Gastroesophageal sphincter (tissue), 4 donors: ENCODE data around the gene KLK13. TPM values are rescaled to one million over a fixed set of nuclear protein-coding genes. Genes with fewer than 3 reads are reported as not detected.

ENCODE experiments used
- ATAC-seq: fragments of 150-250 bp; one replicate; pipeline ENCODE4 v1.9.1; 2016; ENCODE audit warnings: mild to moderate bottlenecking, moderate library complexity
- H3K27ac ChIP-seq, 4 donors: fragments of 200-600 bp; sonication (generic) in 3 of 4; 1 replicate in 3 of 4; 2 replicates in 1 of 4; pipeline ENCODE4 v1.5.1; 2016 to 2019
- H3K27me3 ChIP-seq: fragments of 200-600 bp; sonication (generic); one replicate; pipeline ENCODE4 v1.5.1; 2019
- H3K36me3 ChIP-seq, 2 donors: fragments of 200-600 bp; sonication (generic); one replicate each; pipeline ENCODE4 v1.5.1; 2019; ENCODE audit warnings: control low read depth in 1 of 2
- H3K4me1 ChIP-seq, 3 donors: fragments of 200-600 bp; sonication (generic); 1 replicate in 2 of 3; 2 replicates in 1 of 3; pipeline ENCODE4 v1.5.1; 2016 to 2019; ENCODE audit warnings: control low read depth in 2 of 3
- H3K4me3 ChIP-seq, 2 donors: fragments of 200-600 bp; sonication (generic); one replicate each; pipeline ENCODE4 v1.5.1; 2019; ENCODE audit warnings: mild to moderate bottlenecking in 1 of 2, moderate library complexity in 1 of 2
- H3K9me3 ChIP-seq, 3 donors: fragments of 200-600 bp; sonication (generic); one replicate each; pipeline ENCODE4 v1.5.1; 2017 to 2019; ENCODE audit warnings: control low read depth in 2 of 3
- EP300 ChIP-seq: sonication (generic); formaldehyde crosslinking; IDR thresholded peaks from one replicate; pipeline ENCODE4 v1.6.1; 2017; ENCODE audit warnings: antibody characterized with exemption, mild to moderate bottlenecking
- POLR2A ChIP-seq, 2 donors: fragments of 450-650 bp; IDR thresholded peaks; one replicate each; pipeline ENCODE4 v1.6.1; 2017; ENCODE audit warnings: antibody characterized with exemption in 2 of 2, mild to moderate bottlenecking in 2 of 2, moderate library complexity in 1 of 2
- POLR2AphosphoS5 ChIP-seq: sonication (generic); formaldehyde crosslinking; IDR thresholded peaks from one replicate; pipeline ENCODE4 v1.6.1; 2017; ENCODE audit warnings: antibody characterized with exemption
- WGBS, 2 donors: methylation state at CpG; one replicate each; pipeline ENCODE4 v1.1.5; 2018; ENCODE audit warnings: low coverage in 1 of 2; 5-methylcytosine and 5-hydroxymethylcytosine counted together
- total RNA-seq, 4 donors: library from RNA; depleted of rRNA; stranded (reverse); fragments of >200 nt; gene quantifications; one replicate each; pipeline ENCODE4 v1.1.0, GENCODE V29; 2016
- TF ChIP-seq, protein P1 (sequence below), 4 experiments: fragments of 200-600 bp in 2 of 4; fragments of 450-650 bp in 2 of 4; sonication (generic) in 1 of 4; IDR thresholded peaks; one replicate each; pipeline ENCODE4 v1.5.1; 2017 to 2019; ENCODE audit warnings: antibody characterized with exemption in 4 of 4, mild to moderate bottlenecking in 2 of 4, moderate library complexity in 2 of 4

Gene KLK13
- total RNA-seq, 4 donors from 2014 or later: 1.3 to 6.1 (median 5.1) TPM; not detected in 1

DNA sequence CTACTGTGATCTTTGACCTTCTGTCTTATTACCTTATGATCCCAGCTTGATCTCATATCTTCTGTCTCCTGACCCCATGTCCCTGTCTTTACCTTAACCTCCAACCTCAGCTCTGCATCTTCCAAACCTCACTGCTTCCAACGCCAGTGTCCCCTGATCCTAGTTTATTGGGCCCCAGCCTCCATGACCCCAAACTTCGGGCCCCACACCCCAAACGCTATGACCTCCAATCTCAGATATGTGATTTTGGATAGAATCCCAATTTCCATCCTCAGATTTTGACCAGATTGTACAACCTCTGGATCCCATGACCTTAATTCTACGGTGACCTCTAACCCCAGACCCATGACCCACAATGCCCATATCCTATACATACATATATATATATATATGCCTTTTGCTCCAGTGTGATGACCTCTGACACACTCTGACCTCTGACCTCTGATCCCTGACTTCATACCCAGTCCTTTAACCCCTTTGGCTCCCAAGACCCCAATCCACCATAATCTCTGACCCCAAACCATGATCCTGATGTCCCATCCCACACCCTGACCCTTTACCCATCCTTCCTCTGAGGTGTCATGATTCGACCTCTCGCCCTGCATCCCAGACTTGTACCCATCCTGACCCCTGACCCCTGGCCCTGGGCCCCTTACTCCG is 33.5 kb downstream of the KLK13 start:
- H3K9me3 ChIP-seq: no peaks in the 10 kb centered on the region
- H3K27ac ChIP-seq: no peak overlapping the region
- TF ChIP-seq EP300 (no peak), POLR2A (IDR thresholded peaks at IDR 0.05) (no peak), POLR2AphosphoS5 (no peak)
- TF ChIP-seq, protein P1, sequence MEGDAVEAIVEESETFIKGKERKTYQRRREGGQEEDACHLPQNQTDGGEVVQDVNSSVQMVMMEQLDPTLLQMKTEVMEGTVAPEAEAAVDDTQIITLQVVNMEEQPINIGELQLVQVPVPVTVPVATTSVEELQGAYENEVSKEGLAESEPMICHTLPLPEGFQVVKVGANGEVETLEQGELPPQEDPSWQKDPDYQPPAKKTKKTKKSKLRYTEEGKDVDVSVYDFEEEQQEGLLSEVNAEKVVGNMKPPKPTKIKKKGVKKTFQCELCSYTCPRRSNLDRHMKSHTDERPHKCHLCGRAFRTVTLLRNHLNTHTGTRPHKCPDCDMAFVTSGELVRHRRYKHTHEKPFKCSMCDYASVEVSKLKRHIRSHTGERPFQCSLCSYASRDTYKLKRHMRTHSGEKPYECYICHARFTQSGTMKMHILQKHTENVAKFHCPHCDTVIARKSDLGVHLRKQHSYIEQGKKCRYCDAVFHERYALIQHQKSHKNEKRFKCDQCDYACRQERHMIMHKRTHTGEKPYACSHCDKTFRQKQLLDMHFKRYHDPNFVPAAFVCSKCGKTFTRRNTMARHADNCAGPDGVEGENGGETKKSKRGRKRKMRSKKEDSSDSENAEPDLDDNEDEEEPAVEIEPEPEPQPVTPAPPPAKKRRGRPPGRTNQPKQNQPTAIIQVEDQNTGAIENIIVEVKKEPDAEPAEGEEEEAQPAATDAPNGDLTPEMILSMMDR (IDR thresholded peaks at IDR 0.05): no peak
- 76 to 88% methylated on average over 4 to 7 of the region's 7 CpGs for WGBS, 2 donors
- peaks cover 89% of the 10 kb centered on the region for H3K27me3 ChIP-seq
- ATAC-seq: no peak
- no peaks in the 10 kb centered on the region for H3K4me1 ChIP-seq
- no peaks in the 10 kb centered on the region for H3K36me3 ChIP-seq
- H3K4me3 ChIP-seq: no peak overlapping the region

DNA sequence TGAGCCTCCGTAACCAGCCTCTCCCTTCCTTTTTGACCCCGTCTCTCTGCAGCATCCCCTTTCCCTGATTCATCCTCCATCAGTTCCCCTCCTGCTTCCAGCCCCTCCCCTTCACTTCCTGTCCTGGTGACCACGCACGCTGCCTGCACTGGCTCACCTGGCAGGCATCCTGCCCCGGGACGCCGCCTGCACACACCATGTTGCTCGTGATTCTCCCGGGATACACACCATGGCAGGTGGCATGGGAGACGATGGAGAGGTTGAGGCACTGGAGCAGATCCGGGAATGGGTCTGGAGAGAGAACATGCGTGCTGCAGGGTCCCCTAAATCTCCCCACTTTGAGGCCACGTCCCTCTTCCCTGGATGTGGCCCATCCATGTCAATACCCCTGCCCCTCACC is 34.3 kb downstream of the KLK13 start:
- peaks cover 93% of the 10 kb centered on the region for H3K27me3 ChIP-seq
- H3K36me3 ChIP-seq: no peaks in the 10 kb centered on the region
- H3K4me3 ChIP-seq: no peak overlapping the region
- ATAC-seq: no peak
- no peak overlapping the region for H3K27ac ChIP-seq
- 74 to 86% methylated on average over 5 to 11 of the region's 13 CpGs for WGBS, 2 donors
- H3K9me3 ChIP-seq: no peaks in the 10 kb centered on the region
- no peaks in the 10 kb centered on the region for H3K4me1 ChIP-seq
- no peak for TF ChIP-seq POLR2AphosphoS5
- no peak for TF ChIP-seq EP300
- TF ChIP-seq, protein P1 (IDR thresholded peaks at IDR 0.05): no peak
- TF ChIP-seq POLR2A (IDR thresholded peaks at IDR 0.05): no peak

DNA sequence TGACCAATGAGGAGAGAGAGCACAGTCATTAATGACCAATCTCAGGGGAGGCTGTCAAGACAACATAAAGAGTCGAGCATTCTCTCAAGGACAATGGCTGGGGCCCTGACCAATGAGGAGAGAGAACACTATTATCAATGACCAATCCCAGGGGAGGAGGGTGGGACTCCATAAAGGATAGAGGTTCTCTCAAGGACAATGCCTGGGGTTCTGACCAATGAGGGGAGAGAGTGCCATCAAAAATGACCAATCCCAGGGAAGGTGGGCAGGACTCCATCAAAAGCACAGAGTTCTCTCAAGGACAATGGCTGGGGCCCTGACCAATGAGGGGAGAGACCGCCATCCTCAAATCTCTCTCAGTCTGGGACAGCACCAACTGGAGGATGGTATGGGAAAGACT is 35.2 kb downstream of the KLK13 start:
- Histone ChIP-seq H3K4me1 (no peaks in the 10 kb centered on the region), H3K4me3 (no peak overlapping the region), H3K36me3 (no peaks in the 10 kb centered on the region), H3K27me3 (peaks cover 93% of the 10 kb centered on the region), H3K9me3 (no peaks in the 10 kb centered on the region), H3K27ac (no peak overlapping the region)
- TF ChIP-seq EP300 (no peak), POLR2AphosphoS5 (no peak), POLR2A (IDR thresholded peaks at IDR 0.05) (no peak)
- TF ChIP-seq, protein P1 (IDR thresholded peaks at IDR 0.05): no peak
- no peak for ATAC-seq
- WGBS, 2 donors: 63 to 75% methylated on average over 2 of the region's 2 CpGs

DNA sequence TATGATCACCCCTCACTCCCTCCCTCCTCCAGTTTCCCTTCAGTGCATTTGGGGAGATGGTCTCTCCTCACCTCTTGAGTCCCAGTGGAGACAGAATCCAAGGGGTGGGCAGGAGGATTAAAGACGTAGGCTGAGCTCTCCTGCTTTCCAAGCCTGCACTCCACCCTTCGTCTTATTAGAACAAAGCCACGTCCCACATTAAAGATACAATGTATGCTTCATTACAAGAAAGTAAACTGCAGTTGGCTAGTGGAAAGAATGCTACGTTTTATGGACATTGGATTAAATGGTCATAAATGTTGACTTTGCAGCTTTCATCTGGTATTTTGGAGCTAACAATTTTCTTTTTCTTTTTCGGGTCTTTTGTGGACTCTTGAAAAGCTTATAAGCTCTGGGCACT is 37.0 kb downstream of the KLK13 start:
- no peak for ATAC-seq
- WGBS, 2 donors: 29 to 39% methylated on average over 2 to 5 of the region's 5 CpGs
- no peaks in the 10 kb centered on the region for H3K9me3 ChIP-seq
- no peak overlapping the region for H3K27ac ChIP-seq
- peaks cover 95% of the 10 kb centered on the region for H3K27me3 ChIP-seq
- no peaks in the 10 kb centered on the region for H3K36me3 ChIP-seq
- H3K4me1 ChIP-seq: no peaks in the 10 kb centered on the region
- H3K4me3 ChIP-seq: no peak overlapping the region
- TF ChIP-seq EP300: no peak
- no peak for TF ChIP-seq POLR2AphosphoS5
- TF ChIP-seq, protein P1 (IDR thresholded peaks at IDR 0.05): no peak
- no peak for TF ChIP-seq POLR2A (IDR thresholded peaks at IDR 0.05)

DNA sequence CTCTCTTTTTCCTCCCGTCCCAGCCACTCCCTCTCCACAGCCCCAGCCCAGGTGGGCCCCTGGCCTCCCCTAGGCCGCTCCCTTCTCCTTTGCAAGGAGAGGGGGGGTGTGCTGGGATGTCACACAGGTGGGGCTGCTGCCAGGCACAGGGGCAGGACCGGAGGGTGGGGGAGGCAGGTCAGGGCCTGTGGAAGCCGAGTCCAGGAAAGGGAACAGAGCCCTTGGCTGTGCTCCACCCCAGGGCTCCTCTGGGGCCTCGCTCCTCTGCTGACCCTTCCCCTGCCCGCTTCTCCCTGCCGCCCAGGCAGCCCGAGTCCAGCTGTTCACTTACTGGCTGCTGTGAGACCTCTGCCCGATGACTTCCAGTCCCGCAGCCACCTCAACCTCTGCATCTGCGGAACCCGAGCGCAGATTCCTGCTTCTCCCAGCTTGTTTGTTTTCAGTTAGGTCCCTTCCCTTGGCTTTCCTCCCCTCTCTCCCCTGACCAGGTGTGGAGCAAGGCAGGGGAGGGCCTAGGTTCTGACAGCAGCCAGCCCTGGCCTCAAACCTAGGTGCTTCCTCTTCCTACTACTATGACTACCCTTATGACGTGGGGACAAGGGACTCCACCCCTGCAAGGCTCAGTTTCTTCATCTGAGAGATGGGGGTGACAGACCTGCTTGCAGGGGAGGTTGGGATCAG is 37.6 kb downstream of the KLK13 start:
- peaks cover 95% of the 10 kb centered on the region for H3K27me3 ChIP-seq
- no peaks in the 10 kb centered on the region for H3K36me3 ChIP-seq
- no peaks in the 10 kb centered on the region for H3K9me3 ChIP-seq
- no peaks in the 10 kb centered on the region for H3K4me1 ChIP-seq
- WGBS, 2 donors: 28 to 30% methylated on average over 5 to 9 of the region's 14 CpGs
- H3K4me3 ChIP-seq: no peak overlapping the region
- TF ChIP-seq POLR2AphosphoS5 (no peak), EP300 (no peak), POLR2A (IDR thresholded peaks at IDR 0.05) (no peak)
- TF ChIP-seq, protein P1 (IDR thresholded peaks at IDR 0.05): no peak
- H3K27ac ChIP-seq: no peak overlapping the region
- no peak for ATAC-seq
